Testis (tissue), 2 donors: ENCODE data around the gene PDGFRB.

Source experiments
- CTCF ChIP-seq, 3 experiments: fragments of 450-650 bp in 2 of 3; fragments of 200-600 bp in 1 of 3; sonication (generic) in 1 of 3; IDR thresholded peaks; one replicate each; pipeline ENCODE4 v1.5.1; 2016 to 2019; ENCODE audit warnings: antibody characterized with exemption in 3 of 3, mild to moderate bottlenecking in 2 of 3, moderate library complexity in 1 of 3
- POLR2A ChIP-seq: fragments of 450-650 bp; IDR thresholded peaks from one replicate; pipeline ENCODE4 v1.6.1; 2017; ENCODE audit warnings: antibody characterized with exemption, mild to moderate bottlenecking, moderate library complexity

- no peak for TF ChIP-seq CTCF (IDR thresholded peaks at IDR 0.05)
- no peak for TF ChIP-seq POLR2A
Measured at GRCh38 chr5:150101023-150101422, 54.6 kb downstream of the PDGFRB start.
